Measurements from ENCODE around the gene RCL1. TPM values are rescaled to one million over a fixed set of nuclear protein-coding genes. Genes with fewer than 3 reads are reported as not detected.

RCL1 gene
- total RNA-seq, 4 donors from 2014 or later, result 21.3 to 49.7 (median 37.7) TPM

DNA sequence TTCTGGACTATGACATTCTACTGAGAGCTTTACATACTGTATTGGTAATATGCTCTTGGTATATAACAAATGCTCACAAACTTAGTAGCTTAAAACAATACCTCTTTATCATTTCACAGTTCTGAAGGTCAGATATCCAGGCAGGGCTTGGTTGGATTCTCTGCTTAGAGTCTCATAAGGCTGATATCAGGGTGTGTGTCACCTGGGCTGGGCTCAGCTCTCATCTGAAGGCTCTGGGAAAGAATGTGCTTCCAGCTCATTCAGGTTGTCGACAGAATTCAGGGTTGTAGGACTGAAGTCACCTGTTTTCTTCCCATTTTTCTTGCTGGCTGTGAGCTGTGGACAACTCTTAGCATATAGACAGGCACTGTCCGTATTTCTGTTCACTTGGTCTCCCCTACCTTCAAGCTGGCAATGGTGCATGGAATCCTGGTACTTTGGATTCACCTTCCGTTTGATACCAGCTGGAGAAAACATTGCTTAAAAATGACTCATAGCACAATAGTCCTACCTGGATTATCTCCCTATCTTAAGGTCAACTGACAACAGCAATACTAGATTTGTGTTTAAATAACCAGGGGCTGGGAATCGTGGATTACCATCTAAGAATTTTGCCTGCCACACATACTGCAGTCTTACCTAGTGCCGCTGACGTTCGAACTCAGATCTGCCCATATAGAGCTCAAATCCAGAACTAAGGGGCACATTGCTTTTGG is 69.2 kb downstream of the RCL1 start:
- intact Hi-C loops (cut with DNase I; ENCODE audit: low total_unique reads), result no loop called here

DNA sequence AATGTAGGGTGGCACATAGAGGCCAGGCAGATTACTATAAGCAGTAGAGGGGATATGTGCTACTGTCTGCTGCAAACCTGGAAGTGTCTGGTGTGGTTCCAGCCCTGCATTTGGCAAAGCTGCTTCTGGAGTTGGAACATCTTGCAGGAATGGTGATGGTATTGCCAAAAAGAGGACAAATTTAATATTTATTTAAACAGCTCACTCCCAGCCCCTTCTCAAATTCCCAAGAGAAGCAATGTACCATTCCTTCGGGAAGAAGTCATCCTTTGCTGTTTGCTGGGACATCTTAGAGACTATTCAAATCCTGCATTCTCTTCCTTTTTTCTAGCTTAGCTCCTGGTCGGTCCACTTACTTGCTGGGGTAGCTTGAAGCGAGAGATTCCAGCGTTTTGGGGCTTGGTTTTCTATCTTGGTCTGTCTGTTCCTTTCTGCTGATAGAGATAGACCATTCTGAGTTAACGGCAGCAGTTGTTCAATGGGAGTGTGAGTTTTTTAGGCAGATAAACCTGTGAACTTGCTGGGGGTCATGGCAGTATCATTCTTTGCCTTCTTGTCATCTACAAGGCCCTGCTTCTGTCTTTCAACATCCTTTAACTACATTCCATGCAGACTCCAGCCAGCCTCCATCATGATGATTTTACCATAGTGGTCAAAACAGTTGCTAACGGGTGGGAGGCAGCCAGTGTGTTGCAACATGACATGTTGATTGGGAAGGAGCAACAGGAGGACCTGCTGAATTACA is 69.9 kb downstream of the RCL1 start:
- Histone ChIP-seq H3K9me3 (no peaks in the 10 kb centered on the region), H3K27ac (no peak overlapping the region), H3K36me3 (no peaks in the 10 kb centered on the region), H3K27me3 (no peaks in the 10 kb centered on the region), H3K4me1 (no peaks in the 10 kb centered on the region), H3K4me3 (no peak overlapping the region)
- TF ChIP-seq CTCF (IDR thresholded peaks at IDR 0.05), result no peak
- no peak for TF ChIP-seq POLR2A (IDR thresholded peaks at IDR 0.05)
- intact Hi-C loops (cut with DNase I; ENCODE audit: low total_unique reads), result no loop called here
- DNase-seq, result peak; percentile 29 to 36

More for the DNA sequence above, 69.2 kb downstream of the RCL1 start:
- H3K4me3 ChIP-seq, result no peak overlapping the region
- H3K27ac ChIP-seq, result no peak overlapping the region
- H3K4me1 ChIP-seq, result no peaks in the 10 kb centered on the region
- DNase-seq, result no peak
- H3K36me3 ChIP-seq, result no peaks in the 10 kb centered on the region
- no peaks in the 10 kb centered on the region for H3K27me3 ChIP-seq
- H3K9me3 ChIP-seq, result no peaks in the 10 kb centered on the region
- no peak for TF ChIP-seq POLR2A (IDR thresholded peaks at IDR 0.05)
- TF ChIP-seq CTCF (IDR thresholded peaks at IDR 0.05), result no peak

DNA sequence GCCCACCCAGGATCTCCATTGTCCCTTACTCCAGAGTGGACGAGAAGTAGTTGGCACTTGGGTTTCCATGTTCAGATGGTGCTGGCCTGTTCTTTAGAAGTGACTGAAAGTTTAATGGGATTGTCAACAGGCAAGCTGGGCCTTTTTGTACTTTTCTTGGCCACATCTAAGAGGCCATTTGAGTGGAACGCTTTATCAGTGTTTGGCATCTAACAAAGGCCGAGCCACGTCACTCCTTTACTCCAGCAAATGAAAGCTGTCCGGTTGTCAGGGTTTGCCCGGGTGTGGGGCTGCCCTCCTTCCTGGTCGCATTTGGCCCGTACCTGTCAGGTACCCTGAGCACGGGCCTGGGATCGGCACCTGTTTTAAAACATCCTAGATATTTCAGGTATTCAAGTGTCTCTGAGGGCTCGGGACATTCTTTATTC is 71.5 kb downstream of the RCL1 start:
- H3K27ac ChIP-seq, result no peak overlapping the region
- no peak overlapping the region for H3K4me3 ChIP-seq
- H3K9me3 ChIP-seq, result no peaks in the 10 kb centered on the region
- no peak for TF ChIP-seq POLR2A (IDR thresholded peaks at IDR 0.05)
- no peak for TF ChIP-seq CTCF (IDR thresholded peaks at IDR 0.05)
- H3K4me1 ChIP-seq, result no peaks in the 10 kb centered on the region
- no peaks in the 10 kb centered on the region for H3K27me3 ChIP-seq
- intact Hi-C loops (cut with DNase I; ENCODE audit: low total_unique reads), result no loop called here
- H3K36me3 ChIP-seq, result no peaks in the 10 kb centered on the region
- DNase-seq, result no peak

GRCh38 chr9:4864698-4865097 is 72.0 kb downstream of the RCL1 start:
- intact Hi-C loops (cut with DNase I; ENCODE audit: low total_unique reads), result no loop called here
- no peak for DNase-seq
- TF ChIP-seq POLR2A (IDR thresholded peaks at IDR 0.05), result no peak
- TF ChIP-seq CTCF (IDR thresholded peaks at IDR 0.05), result no peak
- Histone ChIP-seq H3K4me1 (no peaks in the 10 kb centered on the region), H3K27me3 (no peaks in the 10 kb centered on the region), H3K27ac (no peak overlapping the region), H3K36me3 (no peaks in the 10 kb centered on the region), H3K4me3 (no peak overlapping the region), H3K9me3 (no peaks in the 10 kb centered on the region)

DNA sequence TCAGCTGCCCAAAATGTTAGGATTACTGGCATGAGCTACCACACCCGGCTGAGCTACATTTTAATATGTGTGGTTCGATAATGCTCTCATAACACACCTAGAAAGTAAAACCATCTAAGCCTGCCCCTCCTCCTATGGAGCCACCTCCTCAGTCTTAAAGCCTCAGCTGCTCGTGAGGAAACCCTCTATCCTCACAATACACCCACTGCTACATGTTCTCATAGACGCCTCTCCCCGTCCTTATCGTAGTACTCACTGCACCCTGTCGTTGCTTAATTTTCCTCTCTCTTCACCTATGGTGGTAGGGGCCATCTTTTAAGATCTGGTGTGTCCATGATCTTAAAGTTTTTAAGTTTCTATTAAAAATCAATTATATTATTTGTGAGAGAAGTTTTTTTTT is 72.9 kb downstream of the RCL1 start:
- Histone ChIP-seq H3K27ac (no peak overlapping the region), H3K27me3 (no peaks in the 10 kb centered on the region), H3K36me3 (no peaks in the 10 kb centered on the region), H3K4me3 (no peak overlapping the region), H3K4me1 (no peaks in the 10 kb centered on the region), H3K9me3 (no peaks in the 10 kb centered on the region)
- intact Hi-C loops (cut with DNase I; ENCODE audit: low total_unique reads), result no loop called here
- TF ChIP-seq CTCF (IDR thresholded peaks at IDR 0.05) (no peak), POLR2A (IDR thresholded peaks at IDR 0.05) (no peak)
- DNase-seq, result no peak

All from uterus (tissue), 4 donors.